GM18507 (cell line): Measurements from ENCODE around the gene TMEM98.
"Not testable (repeated sequence)": the region's sequence is repeated elsewhere in the genome, so short reads cannot be mapped to it uniquely, and the experiment has no call there.

Experiments
- DNase-seq: peaks from one replicate; pipeline ENCODE4 v3.0.0; 2011; ENCODE audit warnings: low read depth; ENCODE audit not compliant: insufficient read length; ENCODE audit errors: extremely low spot score
- FAIRE-seq: peaks from 2 replicates; lab custom pipeline; 2011; peaks lifted over from hg19 to GRCh38; lab: Jason Lieb, UNC

TMEM98 gene

DNA sequence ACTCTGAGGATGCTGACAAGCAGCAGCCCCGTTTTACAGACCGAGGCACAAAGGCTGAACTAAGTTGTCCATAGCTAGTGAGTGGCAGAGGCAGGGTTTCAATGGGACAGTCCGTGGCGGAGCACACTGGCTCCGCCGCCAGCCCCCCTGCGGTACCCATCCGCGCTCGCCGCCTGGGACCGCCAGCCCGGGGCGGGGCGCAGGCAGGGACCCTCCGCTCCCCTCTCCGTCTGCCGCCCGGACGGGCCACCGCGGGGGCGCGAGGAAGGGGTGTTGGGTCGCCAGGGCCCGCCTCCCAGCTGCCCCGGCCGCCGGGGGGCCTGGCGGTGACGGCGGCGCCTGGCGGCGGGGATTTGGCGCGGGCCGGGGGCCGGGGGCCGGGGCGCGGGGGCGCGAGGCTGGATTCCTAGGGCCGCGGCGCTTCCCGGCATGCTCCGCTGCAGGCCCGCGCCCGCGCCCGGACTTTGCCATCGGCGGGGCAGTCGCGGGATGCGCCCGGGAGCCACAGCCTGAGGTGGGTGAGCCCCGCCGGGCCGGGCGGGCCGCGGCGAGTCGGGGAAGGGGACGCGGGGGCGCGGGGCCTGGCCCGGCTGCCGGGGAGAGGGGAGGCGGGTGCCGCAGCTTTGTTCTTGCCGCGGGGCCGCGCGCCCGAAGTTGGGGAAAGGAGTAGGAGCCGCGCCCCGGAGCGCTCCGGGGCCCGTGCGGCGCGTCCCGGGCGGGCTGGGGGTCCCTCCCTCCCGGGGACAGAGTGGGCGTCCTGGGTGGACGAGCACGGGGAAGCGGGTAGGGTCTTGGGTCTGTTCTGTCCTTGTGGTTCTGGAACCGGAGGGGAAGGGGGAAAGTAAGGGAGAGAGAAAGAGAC lies at the start of gene TMEM98:
Gene TMEM98 (plus strand): TSS at position 430 of the 862 bp plus-strand sequence. CDS start 3,376 bp downstream, outside the sequence.
- FAIRE-seq, result no peak
- no peak for DNase-seq

- DNase-seq, result no peak
- no peak for FAIRE-seq
Measured at GRCh38 chr17:32878211-32878610, 49.7 kb upstream of the TMEM98 start.

- FAIRE-seq, result no peak
Measured at GRCh38 chr17:32879134-32879533, 48.8 kb upstream of the TMEM98 start.

DNA sequence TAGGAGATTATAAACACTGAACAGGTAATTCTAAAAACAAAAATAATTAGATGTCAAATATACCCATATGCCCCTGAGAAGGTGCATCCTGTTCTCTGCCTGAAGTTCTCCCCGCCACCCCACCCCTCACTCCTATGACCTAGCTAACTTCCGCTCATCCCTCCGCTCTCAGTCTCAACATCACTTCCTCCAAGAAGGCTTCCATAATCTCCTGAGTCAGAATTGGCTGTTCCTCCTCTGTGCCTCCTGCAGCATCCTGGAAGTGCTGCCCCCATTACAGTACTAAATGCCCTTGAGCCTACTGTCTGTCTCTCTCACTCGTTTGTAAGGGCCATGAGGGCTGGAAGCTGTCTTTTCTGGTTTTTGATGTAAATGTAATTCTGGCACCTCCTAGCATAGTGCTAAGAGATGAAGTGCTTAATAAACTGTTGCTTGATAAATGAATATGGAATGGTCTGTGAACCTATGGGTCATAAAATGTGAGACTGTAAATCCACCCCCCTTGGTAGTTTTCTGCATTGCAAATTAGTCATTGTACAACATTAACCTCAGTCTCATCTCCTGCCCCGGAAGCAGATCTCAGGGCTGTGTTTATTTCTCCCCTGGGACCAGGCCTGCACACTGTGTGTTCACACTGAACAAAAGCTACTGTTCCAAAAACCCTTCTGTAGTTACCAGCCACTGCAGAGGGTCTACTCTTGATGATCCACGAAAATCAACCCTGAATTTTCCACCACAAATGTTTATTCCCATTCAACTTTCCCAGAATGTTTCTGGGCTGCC lies 47.1 kb upstream of the TMEM98 start:
- FAIRE-seq (peak; percentile 12), DNase-seq (no peak)

More at GRCh38 chr17:32879134-32879533, 48.8 kb upstream of the TMEM98 start:
- no peak for DNase-seq

DNA sequence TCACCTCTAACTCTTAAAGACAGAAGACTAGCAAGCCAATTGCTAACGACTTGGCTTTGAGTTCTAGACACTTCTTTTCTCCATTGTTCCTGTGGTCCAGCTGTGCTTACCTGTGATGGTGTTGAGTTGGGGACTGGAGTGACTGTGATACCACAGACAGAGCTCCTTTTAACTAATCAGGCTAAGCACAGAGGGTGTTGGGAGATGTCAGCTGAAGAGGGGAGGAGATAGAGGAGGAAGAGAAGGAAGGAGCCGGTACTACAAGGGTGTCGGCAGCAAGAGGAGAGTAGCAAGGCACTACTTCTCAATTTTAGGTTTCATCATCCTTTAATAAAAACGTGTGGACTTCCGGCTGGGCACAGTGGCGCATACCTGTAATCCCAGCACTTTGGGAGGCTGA lies 45.9 kb upstream of the TMEM98 start:
- DNase-seq (no peak), FAIRE-seq (no peak)

- no peak for DNase-seq
- no peak for FAIRE-seq
Measured at GRCh38 chr17:32882734-32883133, 45.2 kb upstream of the TMEM98 start.

DNA sequence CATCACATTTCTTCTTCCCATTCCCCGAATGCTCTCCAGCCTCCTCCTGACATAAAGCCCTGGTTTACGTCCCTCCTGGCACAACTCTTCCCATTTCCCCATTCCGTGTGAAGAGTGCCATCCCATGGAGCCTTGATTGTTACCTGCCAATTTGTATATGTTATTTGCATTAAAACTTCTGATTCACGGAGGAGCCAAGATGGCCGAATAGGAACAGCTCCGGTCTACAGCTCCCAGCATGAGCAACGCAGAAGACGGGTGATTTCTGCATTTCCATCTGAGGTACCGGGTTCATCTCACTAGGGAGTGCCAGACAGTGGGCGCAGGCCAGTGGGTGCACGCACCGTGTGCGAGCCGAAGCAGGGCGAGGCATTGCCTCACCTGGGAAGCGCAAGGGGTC lies 41.0 kb upstream of the TMEM98 start:
- DNase-seq, FAIRE-seq: not testable (repeated sequence)

- FAIRE-seq, DNase-seq: not testable (repeated sequence)
Measured at GRCh38 chr17:32887410-32887809, 40.5 kb upstream of the TMEM98 start.

- DNase-seq, result no peak
Measured at GRCh38 chr17:32894245-32894644, 33.7 kb upstream of the TMEM98 start.

GRCh38 chr17:32896647-32897258 lies 31.2 kb upstream of the TMEM98 start:
- DNase-seq (no peak), FAIRE-seq (no peak)

More at GRCh38 chr17:32894245-32894644, 33.7 kb upstream of the TMEM98 start:
- no peak for FAIRE-seq

DNA sequence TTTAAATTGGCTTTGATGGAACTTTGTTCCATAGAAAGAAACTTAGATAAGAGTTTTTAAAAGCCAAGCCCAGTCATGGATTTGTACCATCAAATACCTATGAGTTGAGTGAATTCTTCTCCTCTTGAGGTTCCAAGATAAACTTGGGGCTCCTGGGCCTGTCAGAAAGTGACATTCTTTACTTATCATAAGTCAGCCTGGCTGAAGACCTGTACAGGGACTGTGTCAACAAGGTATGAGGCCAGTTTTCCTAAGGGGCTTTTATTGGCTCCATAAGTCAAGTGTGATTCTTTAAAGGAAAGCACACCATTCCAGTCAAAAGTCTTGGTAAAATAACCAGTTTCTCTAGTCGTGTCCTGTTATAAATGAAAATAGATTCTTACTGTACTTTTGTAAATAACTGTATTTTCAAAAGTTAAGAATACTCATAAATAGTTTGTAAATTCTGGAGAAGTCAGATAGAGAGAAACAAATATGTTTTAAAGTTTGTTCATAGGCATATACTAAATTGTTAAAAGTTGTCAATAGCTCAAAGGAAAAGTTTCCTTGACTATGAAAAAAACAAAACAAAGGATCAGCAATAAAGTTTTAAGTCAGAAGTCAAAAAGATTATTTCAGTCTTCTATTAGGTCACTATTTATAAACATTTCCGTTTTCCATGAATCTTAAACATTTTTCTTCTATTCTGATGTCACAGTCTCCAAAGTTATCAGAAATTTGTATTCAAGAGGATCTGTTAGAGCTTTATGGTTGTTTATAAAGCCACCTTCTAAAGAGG lies 28.5 kb upstream of the TMEM98 start:
- FAIRE-seq (no peak), DNase-seq (no peak)

GRCh38 chr17:32901743-32902142 lies 26.2 kb upstream of the TMEM98 start:
- FAIRE-seq (no peak), DNase-seq (no peak)

- no peak for DNase-seq
- FAIRE-seq, result no peak
Measured at GRCh38 chr17:32903774-32904673, 23.9 kb upstream of the TMEM98 start.

- FAIRE-seq, result no peak
- DNase-seq, result no peak
Measured at GRCh38 chr17:32904891-32905290, 23.1 kb upstream of the TMEM98 start.

DNA sequence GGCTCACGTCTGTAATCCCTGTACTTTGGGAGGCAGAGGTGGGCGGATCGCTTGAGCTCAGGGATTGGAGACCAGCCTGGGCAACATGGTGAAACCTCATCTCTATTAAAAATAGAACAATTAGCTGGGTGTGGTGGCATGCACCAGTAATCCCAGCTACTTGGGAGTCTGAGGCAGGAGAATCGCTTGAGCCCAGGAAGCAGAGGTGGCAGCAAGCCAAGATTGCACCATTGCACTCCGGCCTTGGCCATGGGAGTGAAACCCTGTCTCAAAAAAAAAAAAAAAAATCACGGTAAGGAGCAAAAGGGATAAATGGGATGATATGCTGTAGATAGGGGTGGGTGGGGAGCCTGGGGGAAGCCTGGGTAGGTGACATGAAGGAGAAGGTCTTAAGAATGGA lies 20.4 kb upstream of the TMEM98 start:
- DNase-seq (no peak), FAIRE-seq (no peak)

GRCh38 chr17:32909787-32910369 lies 18.1 kb upstream of the TMEM98 start:
- peak; percentile 99 for FAIRE-seq
- DNase-seq, result peak; percentile 52

- no peak for DNase-seq
- no peak for FAIRE-seq
Measured at GRCh38 chr17:32910769-32911168, 17.2 kb upstream of the TMEM98 start.
